GM19455 (cell line): ENCODE data around the gene SESTD1.
"Not testable (repeated sequence)": the region's sequence is repeated elsewhere in the genome, so short reads cannot be mapped to it uniquely, and the experiment has no call there.

ENCODE experiments used
- ATAC-seq: cut with Tn5 transposase; IDR thresholded peaks from one replicate; pipeline ENCODE4 v1.9.1; 2021; ENCODE audit not compliant: unreplicated experiment

Gene SESTD1

GRCh38 chr2:179268277-179268925 is 3.8 kb upstream of the SESTD1 start:
- no peak for ATAC-seq

GRCh38 chr2:179266271-179266670 is 1.6 kb upstream of the SESTD1 start:
- ATAC-seq, result no peak

GRCh38 chr2:179265082-179265510 is 464 bp upstream of the SESTD1 start:
- ATAC-seq, result no peak

GRCh38 chr2:179263446-179264367 is 925 bp downstream of the SESTD1 start:
- peak; percentile 46 for ATAC-seq

GRCh38 chr2:179263015-179263414 is 1.6 kb downstream of the SESTD1 start:
- no peak for ATAC-seq

GRCh38 chr2:179262077-179262660 is 2.5 kb downstream of the SESTD1 start:
- no peak for ATAC-seq

- ATAC-seq, result no peak
Observed at GRCh38 chr2:179261151-179261825, 3.3 kb downstream of the SESTD1 start.

- ATAC-seq, result no peak
Observed at GRCh38 chr2:179260224-179260623, 4.4 kb downstream of the SESTD1 start.

- ATAC-seq, result no peak
Observed at GRCh38 chr2:179255129-179255528, 9.5 kb downstream of the SESTD1 start.

- ATAC-seq, result peak; percentile 57
Observed at GRCh38 chr2:179253226-179253625, 11.4 kb downstream of the SESTD1 start.

- no peak for ATAC-seq
Observed at GRCh38 chr2:179252423-179252822, 12.2 kb downstream of the SESTD1 start.

- ATAC-seq, result no peak
Observed at GRCh38 chr2:179251870-179252269, 12.8 kb downstream of the SESTD1 start.

- peak; percentile 41 for ATAC-seq
Observed at GRCh38 chr2:179250848-179251504, 13.7 kb downstream of the SESTD1 start.

GRCh38 chr2:179250095-179250494 is 14.5 kb downstream of the SESTD1 start:
- no peak for ATAC-seq

GRCh38 chr2:179248024-179248348 is 16.6 kb downstream of the SESTD1 start:
- no peak for ATAC-seq

- ATAC-seq, result no peak
Observed at GRCh38 chr2:179247318-179248023, 17.2 kb downstream of the SESTD1 start.

GRCh38 chr2:179245843-179246242 is 18.8 kb downstream of the SESTD1 start:
- not testable (repeated sequence) for ATAC-seq

- ATAC-seq, result no peak
Observed at GRCh38 chr2:179243046-179243445, 21.6 kb downstream of the SESTD1 start.

GRCh38 chr2:179240481-179241451 is 23.9 kb downstream of the SESTD1 start:
- ATAC-seq, result no peak
